GM12892 (cell line): ENCODE results near the gene PRLR.
"Not testable (repeated sequence)": the region's sequence is repeated elsewhere in the genome, so short reads cannot be mapped to it uniquely, and the experiment has no call there.

ENCODE experiments used
- DNase-seq: peaks from one replicate; pipeline ENCODE4 v3.0.0; 2011; ENCODE audit not compliant: insufficient read length
- FAIRE-seq: peaks from 2 replicates; lab custom pipeline; 2011; peaks lifted over from hg19 to GRCh38; lab: Jason Lieb, UNC
- POLR2A ChIP-seq: IDR thresholded peaks from 2 replicates; pipeline ENCODE4 v1.6.1; 2011; ENCODE audit warnings: low read depth, low read length, control low read depth
- POLR2AphosphoS5 ChIP-seq: IDR thresholded peaks from 2 replicates; pipeline ENCODE4 v1.6.1; 2011; ENCODE audit warnings: low read depth, low read length, control low read depth
- TAF1 ChIP-seq: IDR thresholded peaks from 2 replicates; pipeline ENCODE4 v1.6.1; 2011; ENCODE audit warnings: low read depth, mild to moderate bottlenecking, control low read depth, low read length, borderline replicate concordance

PRLR gene

DNA sequence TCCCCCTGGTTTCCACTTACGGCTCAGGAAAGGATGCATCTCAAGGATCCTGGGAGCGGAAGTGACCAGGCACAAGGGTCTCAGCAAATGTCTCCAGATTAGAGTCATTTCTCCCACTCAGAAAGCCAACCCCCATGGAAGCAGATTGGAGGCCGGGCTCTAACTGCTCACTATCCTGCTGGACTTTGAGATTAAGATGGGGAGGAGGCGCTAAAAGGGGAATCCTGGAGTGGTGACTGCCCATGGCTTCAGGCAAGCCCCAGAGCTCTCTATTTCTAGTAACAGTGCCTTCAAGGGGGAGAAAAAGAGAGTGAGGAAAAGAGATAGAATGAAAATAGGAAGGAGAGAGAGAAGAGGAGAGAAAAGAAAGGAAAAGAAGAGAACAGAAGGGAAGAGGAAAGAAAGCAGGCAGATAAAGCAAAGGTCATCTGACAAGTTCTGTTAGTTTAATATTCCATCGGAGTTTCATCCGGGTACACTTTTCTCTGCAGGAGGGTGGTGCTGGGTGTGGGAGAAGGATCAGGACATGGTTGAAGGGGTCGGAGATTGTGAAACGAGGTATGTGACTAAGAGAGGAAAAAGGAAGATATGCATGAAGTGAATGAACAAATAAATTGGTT is 182.4 kb downstream of the PRLR start, which contains the start of gene AGXT2:
Gene AGXT2, minus strand, starts transcription at position 165 of the 620 bp plus-strand sequence. Its CDS starts 57 bp downstream, at position 108.
- no peak for DNase-seq
- no peak for TF ChIP-seq POLR2AphosphoS5
- TF ChIP-seq POLR2A: no peak
- no peak for TF ChIP-seq TAF1
- FAIRE-seq: no peak

DNA sequence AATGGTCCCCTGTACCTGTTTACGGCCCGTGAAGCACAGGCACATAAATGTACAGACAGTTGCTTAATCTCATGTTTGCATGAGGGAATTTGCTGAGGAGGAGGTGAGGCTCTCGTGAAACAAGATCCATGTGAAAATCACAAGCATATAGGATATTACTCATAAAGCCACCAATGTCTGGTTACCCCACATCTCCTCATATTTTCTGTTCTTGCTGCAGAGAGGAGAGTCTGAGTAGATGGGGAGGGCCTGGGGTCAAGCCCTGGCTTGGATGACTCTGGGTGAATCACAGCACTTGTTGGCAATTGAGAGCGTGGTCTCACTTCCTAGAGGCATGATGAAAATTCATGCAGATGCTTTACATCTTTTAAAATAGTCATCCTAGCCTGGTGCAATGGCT is 183.5 kb downstream of the PRLR start:
- TF ChIP-seq POLR2A: no peak
- no peak for TF ChIP-seq TAF1
- TF ChIP-seq POLR2AphosphoS5: no peak
- no peak for DNase-seq
- no peak for FAIRE-seq

DNA sequence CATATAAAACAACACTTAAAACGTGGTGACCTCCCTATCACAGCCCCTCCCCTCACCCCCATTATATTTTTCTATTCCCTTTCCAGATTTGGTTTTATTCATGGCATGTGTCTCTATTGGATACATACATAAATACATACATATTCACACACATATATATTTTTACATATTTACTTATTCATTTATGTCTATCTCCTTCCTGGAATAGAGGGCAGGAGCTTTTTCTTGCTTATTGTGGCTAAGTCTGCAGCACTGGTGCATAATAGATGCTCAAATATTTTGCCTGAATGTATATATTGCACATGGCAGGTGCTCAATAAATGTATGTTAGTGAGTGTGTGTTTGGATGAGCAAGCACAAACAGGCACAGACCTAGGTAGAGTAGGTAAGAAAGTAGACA is 185.0 kb downstream of the PRLR start:
- DNase-seq: no peak
- TF ChIP-seq POLR2AphosphoS5 (no peak), TAF1 (no peak), POLR2A (no peak)
- no peak for FAIRE-seq

DNA sequence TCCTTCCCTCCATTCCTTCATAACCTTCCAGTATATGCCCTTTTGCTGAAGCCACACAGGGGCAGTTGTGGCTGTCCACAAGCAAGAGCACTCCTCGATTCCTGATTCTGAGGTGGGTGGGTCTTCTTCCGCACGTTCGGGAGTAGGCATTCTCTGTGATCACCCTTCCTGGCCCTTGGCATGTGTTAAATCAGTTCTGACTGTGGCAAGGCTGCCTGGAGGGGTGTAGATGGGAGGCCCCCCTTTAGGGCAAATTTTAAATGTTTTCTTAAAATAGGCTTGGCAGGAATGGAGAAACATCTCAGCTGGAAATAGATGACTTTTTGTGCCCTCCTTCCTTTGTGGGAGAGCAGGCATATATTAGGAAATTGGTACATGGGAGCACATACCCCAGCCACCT is 185.6 kb downstream of the PRLR start:
- FAIRE-seq: no peak
- TF ChIP-seq POLR2AphosphoS5 (no peak), TAF1 (no peak), POLR2A (no peak)
- no peak for DNase-seq

DNA sequence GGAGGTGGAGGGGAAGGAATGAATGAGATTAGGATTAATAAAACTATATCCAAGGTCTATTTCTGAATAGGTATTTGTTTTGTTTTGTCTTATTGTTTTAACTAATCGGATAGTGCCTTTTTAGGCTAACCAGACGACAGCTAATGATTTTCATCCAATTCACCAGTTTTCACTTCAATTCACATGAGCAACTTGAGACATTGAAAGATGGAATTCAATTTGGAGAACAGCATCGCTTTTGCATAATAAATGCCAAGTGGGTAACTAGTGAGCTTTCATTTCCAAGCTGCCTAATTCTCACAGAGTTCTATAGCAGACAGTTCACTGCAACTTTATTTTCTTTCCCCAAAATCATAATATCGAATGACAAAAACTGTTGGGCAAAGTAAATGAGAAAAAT is 187.5 kb downstream of the PRLR start:
- TF ChIP-seq TAF1 (no peak), POLR2A (no peak), POLR2AphosphoS5 (no peak)
- DNase-seq (no peak), FAIRE-seq (no peak)

DNA sequence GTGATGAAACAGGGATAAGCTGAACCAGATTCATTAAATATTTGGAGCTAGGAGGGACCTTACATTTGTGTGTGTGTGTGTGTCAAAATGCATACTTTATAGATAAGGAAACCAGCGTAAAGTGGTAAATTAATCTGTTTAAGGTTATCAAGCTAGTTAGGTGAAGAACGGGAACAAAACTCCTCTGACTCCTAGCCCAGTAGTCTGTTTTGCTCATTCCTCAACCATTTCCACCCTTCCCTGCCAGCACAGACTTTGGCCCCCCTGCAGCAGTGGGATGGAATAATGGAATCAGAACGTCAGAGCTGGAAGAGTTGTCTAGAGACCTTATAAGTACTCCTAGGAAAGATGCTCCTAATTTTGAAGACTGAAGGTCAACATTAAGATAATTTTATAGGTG is 189.0 kb downstream of the PRLR start:
- FAIRE-seq: no peak
- no peak for DNase-seq
- TF ChIP-seq POLR2AphosphoS5 (no peak), POLR2A (no peak), TAF1 (no peak)

DNA sequence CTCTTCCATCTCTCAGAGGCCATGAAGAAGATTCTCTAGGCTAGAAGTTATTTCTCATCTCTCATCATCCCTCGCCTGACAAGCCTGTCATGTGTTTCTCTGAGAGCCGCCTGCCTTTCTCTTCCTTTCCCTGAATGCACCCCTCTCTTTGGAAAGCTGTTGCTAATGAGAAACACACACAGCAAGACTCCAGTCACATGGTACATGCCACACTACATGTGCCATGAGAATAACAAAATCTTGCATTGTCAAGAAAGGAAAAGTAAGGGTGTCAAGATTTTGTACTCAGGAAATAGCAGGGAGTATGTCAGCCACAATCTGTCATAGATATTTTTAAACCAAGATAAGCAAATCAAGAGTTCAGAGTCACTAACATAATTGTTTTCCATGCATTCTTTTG is 191.4 kb downstream of the PRLR start:
- FAIRE-seq (no peak), DNase-seq (no peak)
- TF ChIP-seq POLR2A (no peak), TAF1 (no peak), POLR2AphosphoS5 (no peak)

DNA sequence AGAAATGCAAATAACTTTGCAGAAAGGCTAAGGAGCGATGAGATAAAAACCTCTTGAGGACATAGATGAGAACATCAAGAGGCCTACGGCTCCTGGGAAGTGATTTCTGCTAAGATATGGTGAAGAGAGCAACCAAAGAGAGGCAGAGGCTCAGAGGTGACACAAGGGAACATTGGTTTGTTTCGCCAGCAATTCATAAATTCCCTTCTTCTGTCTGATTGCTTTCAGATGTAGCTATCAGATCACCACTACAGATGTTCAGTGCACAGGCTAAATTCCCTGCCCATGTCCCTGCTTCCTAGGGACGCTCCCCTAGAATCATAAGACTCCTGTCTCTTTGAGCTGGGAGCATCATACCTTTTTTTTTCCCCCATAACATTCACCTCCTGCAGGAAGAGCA is 193.8 kb downstream of the PRLR start:
- FAIRE-seq (no peak), DNase-seq (no peak)
- no peak for TF ChIP-seq POLR2A
- TF ChIP-seq POLR2AphosphoS5: no peak
- no peak for TF ChIP-seq TAF1

DNA sequence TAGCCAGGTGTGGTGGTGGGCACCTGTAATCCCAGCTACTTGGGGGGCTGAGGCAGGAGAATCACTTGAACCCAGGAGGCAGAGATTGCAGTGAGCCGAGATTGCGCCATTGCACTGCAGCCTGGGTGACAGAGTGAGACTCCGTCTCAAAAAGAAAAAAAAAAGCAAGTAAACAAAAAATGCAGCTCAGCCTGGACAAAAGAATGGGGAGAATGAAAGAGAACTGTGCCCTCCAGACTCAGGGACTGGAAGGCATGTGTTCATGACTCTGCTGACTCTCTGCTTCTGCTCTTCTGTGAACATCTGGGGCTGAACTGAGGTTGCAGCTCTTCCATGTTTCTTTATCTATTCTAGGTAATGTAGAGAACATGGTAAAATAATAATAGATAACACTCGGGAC is 194.4 kb downstream of the PRLR start:
- not testable (repeated sequence) for DNase-seq, FAIRE-seq

DNA sequence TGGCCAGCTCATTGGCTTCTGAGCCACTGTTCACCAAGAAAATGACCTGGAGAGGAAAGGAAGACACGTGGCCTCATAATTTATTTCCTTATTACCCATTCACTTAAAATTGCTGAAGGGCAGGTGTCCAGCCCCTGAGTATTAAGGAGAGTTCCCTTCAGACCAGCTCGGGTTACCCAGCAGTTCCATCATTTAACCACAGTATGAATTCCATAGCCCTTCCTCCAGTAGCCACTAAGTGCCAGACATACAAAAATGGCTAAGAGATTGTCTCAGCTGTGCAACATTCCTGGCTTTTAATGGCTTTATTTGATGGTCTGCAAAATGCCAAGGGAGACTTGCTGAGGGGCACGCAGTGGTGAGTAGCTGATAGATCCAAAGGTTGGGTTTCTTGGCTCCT is 195.0 kb downstream of the PRLR start:
- no peak for DNase-seq
- FAIRE-seq: no peak
- TF ChIP-seq TAF1 (no peak), POLR2AphosphoS5 (no peak), POLR2A (no peak)

DNA sequence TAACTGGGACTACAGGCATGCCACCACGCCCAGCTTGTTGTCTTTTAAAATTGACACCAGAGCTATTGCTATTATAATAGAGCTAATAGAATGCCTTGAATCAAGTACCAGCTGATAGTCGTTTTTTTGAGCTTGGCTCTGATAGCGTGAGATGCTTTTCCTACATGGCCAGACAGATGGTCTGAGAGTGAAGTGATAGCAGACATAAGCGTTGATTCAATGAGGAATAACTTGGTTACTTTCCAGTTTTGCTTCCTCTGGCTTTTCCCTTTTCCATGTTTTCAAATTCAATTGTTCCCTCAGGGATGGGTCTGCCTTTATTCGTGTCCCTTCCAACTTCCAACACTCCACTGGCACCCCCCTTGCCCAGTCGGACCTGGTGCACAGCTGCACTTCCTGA is 197.9 kb downstream of the PRLR start:
- TF ChIP-seq POLR2AphosphoS5 (no peak), POLR2A (no peak)
- FAIRE-seq (no peak), DNase-seq (no peak)

DNA sequence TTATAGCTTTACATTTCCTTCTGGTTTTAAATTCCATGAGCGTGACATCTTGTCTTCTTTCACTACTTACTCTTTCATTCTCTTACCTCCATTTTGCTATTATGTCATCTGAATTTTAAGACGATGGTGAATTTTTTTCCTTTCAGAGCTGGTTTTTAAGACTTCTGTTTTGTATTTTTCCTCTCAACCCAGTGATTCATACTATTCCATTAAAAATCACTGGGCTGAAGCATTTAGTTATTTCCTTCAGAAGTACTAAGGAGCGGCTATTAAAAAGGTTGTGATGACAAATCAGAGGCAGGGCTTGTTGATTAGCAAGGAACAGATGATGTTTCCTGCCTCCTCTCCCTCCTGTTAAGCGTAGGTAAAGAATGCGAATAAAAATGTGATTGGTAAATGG is 199.0 kb downstream of the PRLR start:
- DNase-seq (no peak), FAIRE-seq (no peak)

DNA sequence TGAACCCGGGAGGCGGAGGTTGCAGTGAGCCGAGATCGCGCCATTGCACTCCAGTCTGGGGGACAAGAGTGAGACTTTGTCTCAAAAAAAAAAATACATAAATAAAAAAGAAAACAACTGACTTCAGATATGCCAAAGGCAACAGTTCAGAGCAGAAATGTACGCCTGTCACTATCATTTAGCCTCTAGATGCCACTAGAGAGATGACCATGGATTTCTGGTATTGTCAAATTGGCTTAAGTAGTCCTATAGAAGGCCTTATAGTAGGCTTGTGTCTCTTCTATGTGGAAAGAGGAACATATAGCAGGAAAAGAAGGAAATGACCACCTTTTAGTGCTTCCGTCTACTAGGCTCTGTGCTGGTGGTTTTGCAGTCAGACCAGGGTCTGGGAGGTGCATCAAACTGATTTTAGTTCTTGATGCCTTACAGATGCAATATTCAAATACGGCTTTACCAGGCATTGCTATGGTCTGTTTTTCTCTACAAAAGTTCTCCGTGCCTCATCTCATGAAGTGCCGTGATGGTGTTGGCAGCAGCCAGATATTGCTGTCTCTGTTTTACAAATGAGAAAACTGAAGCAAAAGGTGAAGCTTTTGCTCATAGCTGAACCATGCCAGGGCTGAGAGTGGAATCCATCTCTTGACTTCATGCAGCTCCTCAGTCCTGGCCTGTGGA is 199.7 kb downstream of the PRLR start:
- no peak for FAIRE-seq
- TF ChIP-seq TAF1: no peak
- no peak for TF ChIP-seq POLR2AphosphoS5
- TF ChIP-seq POLR2A: no peak
- DNase-seq: no peak

More for the DNA sequence above, 199.0 kb downstream of the PRLR start:
- no peak for TF ChIP-seq POLR2AphosphoS5
- no peak for TF ChIP-seq POLR2A
- TF ChIP-seq TAF1: no peak
